SU-DHL-6 (cell line): Measurements from ENCODE around the gene CCDC134.

Experiments
- EZH2phosphoT487 ChIP-seq: fragments of 200-600 bp; sonication (generic), shearing (Covaris generic); conservative IDR thresholded peaks from 2 replicates; pipeline ENCODE4 v1.6.1; 2018; ENCODE audit warnings: mild to moderate bottlenecking, antibody characterized with exemption, low read length, moderate library complexity, mixed read lengths
- TF ChIP-seq, protein P1 (sequence below): fragments of 200-600 bp; sonication (generic); IDR thresholded peaks from one replicate; pipeline ENCODE4 v1.5.1; 2017; ENCODE audit warnings: antibody characterized with exemption, mild to moderate bottlenecking, low read length, moderate library complexity; ENCODE audit not compliant: insufficient read depth, poor library complexity, severe bottlenecking

DNA sequence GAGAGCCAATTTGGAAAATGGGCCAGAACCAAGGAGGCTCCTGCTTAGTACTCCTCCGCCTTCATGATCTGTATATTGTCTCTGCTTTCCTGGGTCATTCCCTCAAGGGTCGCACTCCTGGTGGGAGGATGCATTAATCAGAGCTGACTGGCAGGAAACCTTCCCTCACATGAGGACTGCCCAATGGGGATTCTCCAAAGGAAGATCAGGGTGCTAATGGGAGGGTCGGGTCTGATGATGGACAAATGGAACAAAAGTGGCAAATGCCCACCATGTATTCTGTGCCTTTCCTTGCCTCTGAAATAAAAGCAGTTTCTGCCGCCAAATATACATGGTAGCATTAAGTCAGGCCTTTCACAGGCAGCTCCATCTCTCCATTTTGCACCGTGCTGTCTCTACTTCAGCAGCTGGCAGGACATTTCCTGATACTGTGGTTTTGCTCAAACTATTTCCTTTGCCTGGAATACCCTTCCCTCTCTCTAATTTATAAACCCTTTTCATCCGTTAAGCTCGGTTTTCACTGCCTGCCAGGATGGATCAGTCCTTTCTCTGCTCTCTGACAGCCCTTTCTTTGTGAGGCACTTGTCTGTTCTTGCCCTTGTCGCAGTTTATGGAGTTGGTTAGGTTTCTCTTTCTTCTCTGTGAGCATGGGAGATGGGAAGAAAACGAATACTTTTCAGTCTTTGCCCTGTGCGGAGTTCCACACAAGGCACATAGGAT, 45.9 kb downstream of the CCDC134 start:
- TF ChIP-seq, protein P1, sequence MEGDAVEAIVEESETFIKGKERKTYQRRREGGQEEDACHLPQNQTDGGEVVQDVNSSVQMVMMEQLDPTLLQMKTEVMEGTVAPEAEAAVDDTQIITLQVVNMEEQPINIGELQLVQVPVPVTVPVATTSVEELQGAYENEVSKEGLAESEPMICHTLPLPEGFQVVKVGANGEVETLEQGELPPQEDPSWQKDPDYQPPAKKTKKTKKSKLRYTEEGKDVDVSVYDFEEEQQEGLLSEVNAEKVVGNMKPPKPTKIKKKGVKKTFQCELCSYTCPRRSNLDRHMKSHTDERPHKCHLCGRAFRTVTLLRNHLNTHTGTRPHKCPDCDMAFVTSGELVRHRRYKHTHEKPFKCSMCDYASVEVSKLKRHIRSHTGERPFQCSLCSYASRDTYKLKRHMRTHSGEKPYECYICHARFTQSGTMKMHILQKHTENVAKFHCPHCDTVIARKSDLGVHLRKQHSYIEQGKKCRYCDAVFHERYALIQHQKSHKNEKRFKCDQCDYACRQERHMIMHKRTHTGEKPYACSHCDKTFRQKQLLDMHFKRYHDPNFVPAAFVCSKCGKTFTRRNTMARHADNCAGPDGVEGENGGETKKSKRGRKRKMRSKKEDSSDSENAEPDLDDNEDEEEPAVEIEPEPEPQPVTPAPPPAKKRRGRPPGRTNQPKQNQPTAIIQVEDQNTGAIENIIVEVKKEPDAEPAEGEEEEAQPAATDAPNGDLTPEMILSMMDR, result no peak
- no peak for TF ChIP-seq EZH2phosphoT487
